ENCODE results near the gene LRRC52.

The LRRC52 gene

DNA sequence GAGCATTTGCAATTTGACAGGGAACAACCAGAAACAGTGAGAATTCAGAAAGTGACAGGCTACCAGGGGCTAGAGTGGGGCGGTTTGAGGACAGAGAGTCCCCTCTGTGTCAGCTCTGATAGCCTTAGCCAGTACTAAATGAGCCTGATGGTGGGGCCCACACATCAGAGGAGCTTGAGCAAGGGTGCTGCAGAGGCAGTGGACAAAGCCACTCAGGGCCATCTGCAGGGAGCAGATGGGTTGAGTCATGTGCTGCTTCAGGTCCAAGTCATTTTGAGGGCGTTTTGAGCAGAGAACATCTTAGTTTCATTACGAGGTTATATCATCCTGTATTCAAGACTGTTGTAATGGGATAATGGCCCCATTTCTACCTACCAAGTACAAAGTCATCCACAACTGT is 7.7 kb downstream of the LRRC52 start:
- Histone ChIP-seq H3K36me3 (replicated peaks; ENCODE audit: insufficient read depth, low read length) (no peaks in the 10 kb centered on the region), H3K9me3 (replicated peaks; ENCODE audit: insufficient read depth, low read length) (no peaks in the 10 kb centered on the region), H4K20me1 (ENCODE audit: insufficient read depth, low read length) (no peaks in the 10 kb centered on the region), H3K9me2 (replicated peaks; ENCODE audit: insufficient read depth, low read length) (no peaks in the 10 kb centered on the region), H3K9ac (ENCODE audit: low read length) (no peak overlapping the region), H3F3A (ENCODE audit: insufficient read depth, low read length) (no peaks in the 10 kb centered on the region), H3K79me2 (ENCODE audit: low read length) (no peaks in the 10 kb centered on the region), H3K27ac (ENCODE audit: low read length) (no peak overlapping the region), H3K27me3 (replicated peaks; ENCODE audit: insufficient read depth, low read length) (no peaks in the 10 kb centered on the region), H3K4me3 (ENCODE audit: low read length) (no peak overlapping the region), H2AFZ (ENCODE audit: low read length) (no peak overlapping the region), H3K4me1 (ENCODE audit: low read length) (no peaks in the 10 kb centered on the region), H3K4me2 (ENCODE audit: low read depth, low read length) (no peak overlapping the region)
- DNase-seq = no peak
- TF ChIP-seq EZH2phosphoT487 (IDR thresholded peaks at IDR 0.05; ENCODE audit: low read length) = no peak
- TF ChIP-seq, protein P1, sequence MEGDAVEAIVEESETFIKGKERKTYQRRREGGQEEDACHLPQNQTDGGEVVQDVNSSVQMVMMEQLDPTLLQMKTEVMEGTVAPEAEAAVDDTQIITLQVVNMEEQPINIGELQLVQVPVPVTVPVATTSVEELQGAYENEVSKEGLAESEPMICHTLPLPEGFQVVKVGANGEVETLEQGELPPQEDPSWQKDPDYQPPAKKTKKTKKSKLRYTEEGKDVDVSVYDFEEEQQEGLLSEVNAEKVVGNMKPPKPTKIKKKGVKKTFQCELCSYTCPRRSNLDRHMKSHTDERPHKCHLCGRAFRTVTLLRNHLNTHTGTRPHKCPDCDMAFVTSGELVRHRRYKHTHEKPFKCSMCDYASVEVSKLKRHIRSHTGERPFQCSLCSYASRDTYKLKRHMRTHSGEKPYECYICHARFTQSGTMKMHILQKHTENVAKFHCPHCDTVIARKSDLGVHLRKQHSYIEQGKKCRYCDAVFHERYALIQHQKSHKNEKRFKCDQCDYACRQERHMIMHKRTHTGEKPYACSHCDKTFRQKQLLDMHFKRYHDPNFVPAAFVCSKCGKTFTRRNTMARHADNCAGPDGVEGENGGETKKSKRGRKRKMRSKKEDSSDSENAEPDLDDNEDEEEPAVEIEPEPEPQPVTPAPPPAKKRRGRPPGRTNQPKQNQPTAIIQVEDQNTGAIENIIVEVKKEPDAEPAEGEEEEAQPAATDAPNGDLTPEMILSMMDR (IDR thresholded peaks at IDR 0.05; ENCODE audit: low read length) = no peak
- no peak for TF ChIP-seq EZH2 (optimal IDR thresholded peaks at IDR 0.05; ENCODE audit: low read depth, low read length)

DNA sequence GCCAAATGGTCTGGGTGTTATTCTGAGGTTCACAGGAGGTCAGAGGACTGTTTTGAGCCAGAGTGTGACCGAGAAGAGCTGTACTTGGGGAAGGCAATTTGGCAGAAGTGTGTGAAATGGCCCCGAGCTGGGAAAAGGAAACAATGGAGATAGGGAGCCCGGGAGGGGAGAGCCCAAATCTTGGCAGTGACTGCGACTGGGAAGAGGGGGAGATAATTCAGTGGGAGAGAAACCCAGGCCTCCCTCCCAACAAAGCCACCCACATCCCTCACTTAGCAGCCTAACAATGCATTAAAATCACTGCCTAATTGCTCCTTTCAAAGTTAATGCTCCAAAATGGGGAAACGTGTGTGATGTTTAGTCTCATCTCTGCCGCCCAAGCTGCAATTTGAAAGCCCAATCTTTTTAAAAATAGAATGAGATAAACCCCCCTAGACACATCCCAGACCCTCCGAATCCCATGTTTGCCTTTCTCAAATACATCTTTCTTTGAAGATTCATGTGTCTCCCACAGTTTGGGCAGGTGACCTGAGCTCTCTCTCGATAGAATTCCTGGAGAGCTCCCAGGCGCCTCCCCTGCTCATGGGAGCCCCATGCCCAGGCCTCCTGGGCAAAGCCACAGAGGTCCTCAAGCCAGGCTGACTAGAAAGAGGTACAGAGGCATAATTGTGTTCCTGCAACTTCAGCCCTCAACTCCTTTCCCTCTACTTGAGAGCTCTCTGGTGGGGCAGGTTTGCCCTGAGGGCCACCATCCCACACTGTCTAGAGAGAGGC is 17.3 kb downstream of the LRRC52 start:
- H3K4me2 ChIP-seq (ENCODE audit: low read depth, low read length) = no peak overlapping the region
- TF ChIP-seq, protein P1 (IDR thresholded peaks at IDR 0.05; ENCODE audit: low read length) = no peak
- no peak for TF ChIP-seq EZH2 (optimal IDR thresholded peaks at IDR 0.05; ENCODE audit: low read depth, low read length)
- TF ChIP-seq EZH2phosphoT487 (IDR thresholded peaks at IDR 0.05; ENCODE audit: low read length) = no peak

DNA sequence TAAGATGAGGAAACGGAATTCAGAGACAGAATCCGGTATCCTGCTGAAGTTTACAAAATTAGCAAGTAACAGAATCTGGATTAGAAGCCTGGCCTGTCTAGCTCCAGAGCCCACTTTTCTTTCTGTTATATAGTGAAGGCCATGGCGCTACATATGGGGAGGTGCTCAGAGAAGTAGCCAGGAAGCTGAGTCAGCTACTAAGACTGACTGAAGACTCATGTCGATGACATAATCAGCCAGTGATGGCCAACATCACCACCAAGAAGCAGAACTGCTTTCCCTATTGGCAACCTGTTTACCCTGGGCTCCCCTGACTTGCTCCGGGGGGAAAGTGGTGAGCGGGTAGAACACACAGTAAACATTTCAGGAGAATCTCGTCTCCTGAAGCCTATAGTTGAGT is 18.8 kb downstream of the LRRC52 start:
- H3K4me3 ChIP-seq (ENCODE audit: low read length) = no peak overlapping the region
- H3K9me3 ChIP-seq (replicated peaks; ENCODE audit: insufficient read depth, low read length) = no peaks in the 10 kb centered on the region
- DNase-seq = no peak
- no peaks in the 10 kb centered on the region for H3F3A ChIP-seq (ENCODE audit: insufficient read depth, low read length)
- H3K27ac ChIP-seq (ENCODE audit: low read length) = no peak overlapping the region
- H2AFZ ChIP-seq (ENCODE audit: low read length) = no peak overlapping the region
- H3K4me1 ChIP-seq (ENCODE audit: low read length) = no peaks in the 10 kb centered on the region
- H3K4me2 ChIP-seq (ENCODE audit: low read depth, low read length) = no peak overlapping the region
- no peaks in the 10 kb centered on the region for H3K27me3 ChIP-seq (replicated peaks; ENCODE audit: insufficient read depth, low read length)
- TF ChIP-seq EZH2 (optimal IDR thresholded peaks at IDR 0.05; ENCODE audit: low read depth, low read length) = no peak
- no peak for TF ChIP-seq EZH2phosphoT487 (IDR thresholded peaks at IDR 0.05; ENCODE audit: low read length)
- TF ChIP-seq, protein P1 (IDR thresholded peaks at IDR 0.05; ENCODE audit: low read length) = no peak
- H4K20me1 ChIP-seq (ENCODE audit: insufficient read depth, low read length) = no peaks in the 10 kb centered on the region
- H3K9ac ChIP-seq (ENCODE audit: low read length) = no peak overlapping the region
- H3K36me3 ChIP-seq (replicated peaks; ENCODE audit: insufficient read depth, low read length) = no peaks in the 10 kb centered on the region
- H3K9me2 ChIP-seq (replicated peaks; ENCODE audit: insufficient read depth, low read length) = no peaks in the 10 kb centered on the region
- H3K79me2 ChIP-seq (ENCODE audit: low read length) = no peaks in the 10 kb centered on the region

More for the DNA sequence above, 17.3 kb downstream of the LRRC52 start:
- Histone ChIP-seq H2AFZ (ENCODE audit: low read length) (no peak overlapping the region), H3K27ac (ENCODE audit: low read length) (no peak overlapping the region), H3K4me3 (ENCODE audit: low read length) (no peak overlapping the region), H3K27me3 (replicated peaks; ENCODE audit: insufficient read depth, low read length) (no peaks in the 10 kb centered on the region), H3K9me2 (replicated peaks; ENCODE audit: insufficient read depth, low read length) (no peaks in the 10 kb centered on the region), H4K20me1 (ENCODE audit: insufficient read depth, low read length) (no peaks in the 10 kb centered on the region), H3K9me3 (replicated peaks; ENCODE audit: insufficient read depth, low read length) (no peaks in the 10 kb centered on the region), H3K36me3 (replicated peaks; ENCODE audit: insufficient read depth, low read length) (no peaks in the 10 kb centered on the region), H3K9ac (ENCODE audit: low read length) (no peak overlapping the region), H3F3A (ENCODE audit: insufficient read depth, low read length) (no peaks in the 10 kb centered on the region), H3K79me2 (ENCODE audit: low read length) (no peaks in the 10 kb centered on the region), H3K4me1 (ENCODE audit: low read length) (no peaks in the 10 kb centered on the region)
- DNase-seq = no peak
